ENCODE results near the gene ETFDH.
"Not testable (repeated sequence)": the region's sequence is repeated elsewhere in the genome, so short reads cannot be mapped to it uniquely, and the experiment has no call there.

Gene ETFDH

GRCh38 chr4:158729716-158730559 lies 57.8 kb downstream of the ETFDH start:
- Histone ChIP-seq H3K4me3 (no peak overlapping the region), H3K27ac (no peak overlapping the region)
- peak; percentile 81 for TF ChIP-seq CTCF (IDR thresholded peaks at IDR 0.05)
- no peak for DNase-seq (ENCODE audit: low spot score)

GRCh38 chr4:158738866-158739265 lies 66.8 kb downstream of the ETFDH start:
- no peak overlapping the region for H3K27ac ChIP-seq
- no peak overlapping the region for H3K4me3 ChIP-seq
- no peak for DNase-seq (ENCODE audit: low spot score)
- no peak for TF ChIP-seq CTCF (IDR thresholded peaks at IDR 0.05)

GRCh38 chr4:158739600-158739999 lies 67.5 kb downstream of the ETFDH start:
- no peak overlapping the region for H3K4me3 ChIP-seq
- DNase-seq (ENCODE audit: low spot score): no peak
- no peak overlapping the region for H3K27ac ChIP-seq
- TF ChIP-seq CTCF (IDR thresholded peaks at IDR 0.05): no peak

GRCh38 chr4:158741326-158742021 lies 69.4 kb downstream of the ETFDH start:
- no peak for DNase-seq (ENCODE audit: low spot score)
- TF ChIP-seq CTCF (IDR thresholded peaks at IDR 0.05): no peak
- Histone ChIP-seq H3K4me3 (no peak overlapping the region), H3K27ac (no peak overlapping the region)

- DNase-seq (ENCODE audit: low spot score); H3K4me3 ChIP-seq; H3K27ac ChIP-seq: not testable (repeated sequence)
Observed at GRCh38 chr4:158746537-158746936, 74.4 kb downstream of the ETFDH start.

- Histone ChIP-seq H3K27ac (no peak overlapping the region), H3K4me3 (no peak overlapping the region)
- TF ChIP-seq CTCF (IDR thresholded peaks at IDR 0.05): no peak
- no peak for DNase-seq (ENCODE audit: low spot score)
Observed at GRCh38 chr4:158750379-158750778, 78.3 kb downstream of the ETFDH start.

GRCh38 chr4:158754385-158755180 lies 82.5 kb downstream of the ETFDH start:
- no peak overlapping the region for H3K27ac ChIP-seq
- no peak for DNase-seq (ENCODE audit: low spot score)
- no peak for TF ChIP-seq CTCF (IDR thresholded peaks at IDR 0.05)
- no peak overlapping the region for H3K4me3 ChIP-seq

- H3K4me3 ChIP-seq; DNase-seq (ENCODE audit: low spot score); H3K27ac ChIP-seq: not testable (repeated sequence)
Observed at GRCh38 chr4:158755819-158756218, 83.7 kb downstream of the ETFDH start.
